Measurements from ENCODE around the gene ALG10.
"Not testable (repeated sequence)": the region's sequence is repeated elsewhere in the genome, so short reads cannot be mapped to it uniquely, and the experiment has no call there.

The ALG10 gene

DNA sequence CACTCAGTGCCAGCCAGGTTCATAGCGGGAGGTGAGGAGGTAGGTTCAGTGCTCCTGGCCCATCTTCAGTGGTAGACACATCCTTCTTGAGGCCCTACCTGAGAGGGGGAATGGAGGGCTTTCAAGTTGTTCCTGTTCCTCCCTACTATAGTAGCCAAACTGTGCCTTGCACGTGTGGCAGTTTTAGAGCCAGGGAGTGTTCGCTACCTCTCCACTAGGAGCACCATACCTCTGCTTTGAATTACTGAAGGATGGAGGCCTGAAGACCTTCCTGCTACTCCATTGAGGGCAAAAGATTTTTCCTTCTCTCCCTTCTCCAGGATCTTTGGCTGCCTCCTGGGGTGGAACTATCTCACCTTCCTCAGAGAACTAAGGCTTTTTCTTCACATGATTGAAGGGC lies 5.9 kb upstream of the ALG10 start:
- TF ChIP-seq, protein P1, sequence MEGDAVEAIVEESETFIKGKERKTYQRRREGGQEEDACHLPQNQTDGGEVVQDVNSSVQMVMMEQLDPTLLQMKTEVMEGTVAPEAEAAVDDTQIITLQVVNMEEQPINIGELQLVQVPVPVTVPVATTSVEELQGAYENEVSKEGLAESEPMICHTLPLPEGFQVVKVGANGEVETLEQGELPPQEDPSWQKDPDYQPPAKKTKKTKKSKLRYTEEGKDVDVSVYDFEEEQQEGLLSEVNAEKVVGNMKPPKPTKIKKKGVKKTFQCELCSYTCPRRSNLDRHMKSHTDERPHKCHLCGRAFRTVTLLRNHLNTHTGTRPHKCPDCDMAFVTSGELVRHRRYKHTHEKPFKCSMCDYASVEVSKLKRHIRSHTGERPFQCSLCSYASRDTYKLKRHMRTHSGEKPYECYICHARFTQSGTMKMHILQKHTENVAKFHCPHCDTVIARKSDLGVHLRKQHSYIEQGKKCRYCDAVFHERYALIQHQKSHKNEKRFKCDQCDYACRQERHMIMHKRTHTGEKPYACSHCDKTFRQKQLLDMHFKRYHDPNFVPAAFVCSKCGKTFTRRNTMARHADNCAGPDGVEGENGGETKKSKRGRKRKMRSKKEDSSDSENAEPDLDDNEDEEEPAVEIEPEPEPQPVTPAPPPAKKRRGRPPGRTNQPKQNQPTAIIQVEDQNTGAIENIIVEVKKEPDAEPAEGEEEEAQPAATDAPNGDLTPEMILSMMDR (IDR thresholded peaks at IDR 0.05; ENCODE audit: low read depth, low read length, missing control alignments), result peak; percentile 18
- DNase-seq (ENCODE audit: low read depth), result no peak
- H3K4me3 ChIP-seq (ENCODE audit: low read depth, low read length), result no peak overlapping the region

DNA sequence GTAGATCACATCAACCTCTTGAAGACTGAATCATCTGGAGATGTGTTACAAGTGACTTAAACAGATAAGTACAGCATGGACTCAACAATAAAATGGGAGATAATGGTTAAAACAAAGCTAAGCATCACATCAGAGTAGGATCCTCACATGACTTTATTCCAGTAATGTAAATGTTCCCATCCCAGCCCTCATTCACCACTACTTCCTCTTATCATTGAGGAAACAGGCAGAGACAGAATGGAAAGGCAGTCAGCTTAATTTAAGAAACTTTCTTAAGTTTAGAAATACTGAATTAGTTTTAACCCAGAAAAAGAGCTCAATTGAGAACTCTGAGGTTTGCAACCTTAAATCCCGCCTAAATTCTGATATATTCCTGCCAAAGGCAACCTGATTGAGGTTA lies 1.2 kb upstream of the ALG10 start:
- TF ChIP-seq, protein P1 (IDR thresholded peaks at IDR 0.05; ENCODE audit: low read depth, low read length, missing control alignments), result no peak
- DNase-seq (ENCODE audit: low read depth), result no peak
- H3K4me3 ChIP-seq (ENCODE audit: low read depth, low read length), result no peak overlapping the region

DNA sequence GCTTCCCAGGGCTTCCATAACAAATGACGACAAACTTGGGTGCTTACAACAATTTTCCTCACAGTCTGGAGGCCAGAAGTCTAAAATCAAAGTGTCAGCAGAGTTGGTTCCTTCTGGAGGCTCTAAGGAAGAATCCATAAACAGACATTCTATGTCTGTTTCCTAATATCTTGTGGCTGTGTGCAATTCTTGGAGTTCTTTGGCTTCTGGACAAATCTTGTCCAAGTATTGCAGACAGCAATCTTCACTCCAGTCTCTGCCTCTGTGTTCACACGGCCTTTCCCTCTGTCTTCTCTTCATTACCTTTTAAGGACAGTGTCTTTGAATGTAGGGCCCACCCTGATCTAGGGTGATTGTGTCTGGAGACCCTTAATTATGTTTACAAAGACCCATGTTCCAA lies 5.4 kb downstream of the ALG10 start:
- H3K4me3 ChIP-seq (ENCODE audit: low read depth, low read length); DNase-seq (ENCODE audit: low read depth): not testable (repeated sequence)

DNA sequence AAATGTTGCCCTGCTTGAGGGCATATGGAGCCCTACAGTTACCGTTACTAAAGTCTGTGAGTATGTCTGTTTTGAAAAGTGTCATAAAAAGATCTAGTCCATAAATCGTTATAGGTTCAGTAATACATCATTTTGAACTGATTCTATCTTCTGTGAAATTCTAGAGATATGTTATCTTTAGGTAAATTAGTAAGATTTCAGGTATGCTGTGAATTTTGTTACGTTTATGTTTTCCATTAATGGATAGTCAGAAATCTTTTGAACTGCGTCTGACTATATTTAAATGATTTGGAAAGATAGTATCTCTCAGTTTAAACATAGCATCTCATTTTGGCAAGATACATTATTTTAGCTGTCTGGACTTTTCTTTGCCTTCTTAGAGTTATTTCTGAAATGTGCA lies 8.3 kb downstream of the ALG10 start:
- TF ChIP-seq, protein P1 (IDR thresholded peaks at IDR 0.05; ENCODE audit: low read depth, low read length, missing control alignments), result no peak
- DNase-seq (ENCODE audit: low read depth), result no peak
- H3K4me3 ChIP-seq (ENCODE audit: low read depth, low read length), result no peak overlapping the region

DNA sequence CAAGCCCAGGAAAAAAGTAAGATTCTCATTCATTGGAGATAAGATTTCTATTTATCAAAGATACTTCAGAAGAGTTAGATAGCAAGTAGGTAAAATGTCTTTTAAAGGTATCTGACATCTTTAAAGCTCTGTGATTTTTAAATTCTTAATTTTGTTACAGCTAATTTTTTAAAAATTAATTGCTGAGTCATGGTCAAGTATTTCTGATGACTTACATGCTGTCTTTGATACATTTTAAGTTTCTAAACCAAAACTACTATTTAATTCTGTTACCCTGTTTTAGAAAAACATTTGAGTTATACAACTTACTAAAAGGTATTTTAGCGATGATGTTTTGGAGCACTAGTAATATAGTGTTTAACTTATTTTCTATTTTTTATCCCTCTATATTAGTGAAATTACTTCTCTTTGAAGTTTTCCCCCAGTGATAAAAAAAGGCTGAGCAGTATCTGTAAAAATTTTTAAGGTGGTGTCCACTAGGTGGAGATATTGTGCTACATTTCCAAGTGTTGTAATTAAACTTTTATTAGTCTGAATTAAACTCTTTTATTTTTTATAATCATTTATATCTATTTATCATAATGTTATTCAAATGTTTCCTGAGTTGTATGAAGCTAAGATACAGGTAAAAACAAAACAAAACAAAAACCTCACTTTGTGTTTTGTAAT lies 11.5 kb downstream of the ALG10 start:
- TF ChIP-seq, protein P1 (IDR thresholded peaks at IDR 0.05; ENCODE audit: low read depth, low read length, missing control alignments), result no peak
- no peak for DNase-seq (ENCODE audit: low read depth)
- H3K4me3 ChIP-seq (ENCODE audit: low read depth, low read length), result no peak overlapping the region

DNA sequence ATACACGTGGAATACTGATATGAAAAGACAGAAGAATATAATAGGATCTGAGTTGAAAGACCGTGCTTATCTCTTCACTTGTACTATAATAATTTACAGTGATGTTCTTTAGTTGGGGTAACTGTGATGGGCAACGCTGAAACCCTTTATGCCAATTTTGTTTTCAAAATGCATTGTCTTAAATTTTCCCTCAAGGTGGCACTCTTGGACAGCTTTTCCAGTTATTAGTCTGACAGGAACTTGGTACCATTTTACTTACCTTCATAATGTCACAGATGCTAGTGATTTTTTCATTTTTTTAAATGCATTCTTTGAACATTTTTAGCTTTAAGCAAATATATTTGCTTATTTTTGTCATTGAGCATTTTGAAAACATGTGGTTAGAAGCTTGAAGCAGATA lies 16.1 kb downstream of the ALG10 start:
- not testable (repeated sequence) for H3K4me3 ChIP-seq (ENCODE audit: low read depth, low read length); DNase-seq (ENCODE audit: low read depth)

DNA sequence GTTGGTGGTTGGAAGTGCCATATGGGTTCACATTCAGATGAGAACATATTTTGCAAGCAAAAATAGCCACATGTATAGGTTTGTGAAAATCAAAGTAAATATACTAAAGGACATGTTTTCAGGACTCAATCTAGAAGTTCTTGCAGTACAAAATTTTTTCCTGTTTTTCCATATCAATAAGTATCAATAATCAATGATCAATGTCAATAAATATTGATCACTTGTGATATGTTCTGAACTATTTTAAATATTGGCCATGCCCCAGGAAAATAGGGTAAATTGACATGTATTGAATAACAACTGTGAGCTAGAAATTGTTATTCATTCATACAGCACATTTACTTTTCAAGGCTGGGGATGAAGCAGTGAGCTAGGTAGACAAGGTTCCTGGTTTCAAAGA lies 24.3 kb downstream of the ALG10 start:
- TF ChIP-seq, protein P1 (IDR thresholded peaks at IDR 0.05; ENCODE audit: low read depth, low read length, missing control alignments), result no peak
- no peak for DNase-seq (ENCODE audit: low read depth)
- no peak overlapping the region for H3K4me3 ChIP-seq (ENCODE audit: low read depth, low read length)

DNA sequence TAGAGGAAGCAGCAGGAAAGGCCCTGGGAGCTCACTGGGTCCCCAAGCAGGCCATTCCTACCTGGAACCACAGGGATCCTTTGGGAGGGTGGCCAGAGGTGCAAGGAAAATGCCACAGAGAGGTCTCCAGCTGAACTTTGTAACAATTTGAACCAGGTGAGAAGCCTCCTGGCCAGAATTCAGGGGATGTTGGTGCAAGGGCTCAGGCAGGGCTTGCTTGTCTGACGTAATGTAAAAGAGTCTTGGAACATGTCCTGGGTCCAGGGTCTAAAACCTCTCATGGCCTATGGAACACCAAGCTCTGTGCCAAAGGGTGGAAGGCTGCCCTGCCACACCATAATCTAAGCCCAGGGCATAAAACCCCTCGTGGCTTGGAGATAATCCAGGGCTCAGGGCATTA lies 25.6 kb downstream of the ALG10 start:
- DNase-seq (ENCODE audit: low read depth); H3K4me3 ChIP-seq (ENCODE audit: low read depth, low read length): not testable (repeated sequence)

DNA sequence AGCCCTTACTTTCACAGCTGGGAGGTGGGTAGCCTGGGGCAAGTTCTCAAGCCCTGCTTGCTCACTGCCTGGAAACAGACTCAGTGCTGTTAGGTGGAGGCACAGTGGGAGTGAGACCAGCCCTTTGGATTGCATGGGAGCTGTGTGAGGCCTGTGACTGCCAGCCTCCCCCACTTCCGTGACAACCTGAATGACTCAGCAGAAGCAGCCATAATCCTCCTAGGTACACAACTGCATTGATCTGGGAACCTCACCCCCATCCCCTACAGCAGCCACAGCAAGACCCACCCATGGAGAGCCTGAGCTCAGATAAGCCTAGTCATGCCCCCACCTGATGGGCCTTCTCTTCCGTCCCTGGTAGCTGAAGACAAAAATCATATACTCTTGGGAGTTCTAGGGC lies 26.4 kb downstream of the ALG10 start:
- no peak overlapping the region for H3K4me3 ChIP-seq (ENCODE audit: low read depth, low read length)
- DNase-seq (ENCODE audit: low read depth), result no peak
- TF ChIP-seq, protein P1 (IDR thresholded peaks at IDR 0.05; ENCODE audit: low read depth, low read length, missing control alignments), result no peak

Measured in GM12864 (cell line).